Measurements from ENCODE around the gene PDK3.

The PDK3 gene

GRCh38 chrX:24525455-24525854, 60.4 kb downstream of the PDK3 start:
- Histone ChIP-seq H3K9me3 (ENCODE audit: severe bottlenecking) (no peaks in the 10 kb centered on the region), H3K4me3 (ENCODE audit: low read depth, low read length) (no peak overlapping the region), H3K27me3 (ENCODE audit: insufficient read depth, low read depth, severe bottlenecking) (peaks cover 12% of the 10 kb centered on the region), H3K36me3 (no peaks in the 10 kb centered on the region; the same call in 1 of the 2 replicates), H3K27ac (no peak overlapping the region)
- no peak for DNase-seq
- no peak for TF ChIP-seq CTCF (IDR thresholded peaks at IDR 0.05; ENCODE audit: low read depth, low read length)

GRCh38 chrX:24526616-24527015, 61.5 kb downstream of the PDK3 start:
- H3K9me3 ChIP-seq (ENCODE audit: severe bottlenecking): no peaks in the 10 kb centered on the region
- no peak for DNase-seq
- peaks cover 2% of the 10 kb centered on the region for H3K36me3 ChIP-seq
- H3K4me3 ChIP-seq (ENCODE audit: low read depth, low read length): no peak overlapping the region
- peaks cover 12% of the 10 kb centered on the region for H3K27me3 ChIP-seq (ENCODE audit: insufficient read depth, low read depth, severe bottlenecking)
- TF ChIP-seq CTCF (IDR thresholded peaks at IDR 0.05; ENCODE audit: low read depth, low read length): no peak
- no peak overlapping the region for H3K27ac ChIP-seq

- H3K27me3 ChIP-seq (ENCODE audit: insufficient read depth, low read depth, severe bottlenecking): peaks cover 5% of the 10 kb centered on the region
- H3K4me3 ChIP-seq (ENCODE audit: low read depth, low read length): no peak overlapping the region
- no peak for DNase-seq
- H3K9me3 ChIP-seq (ENCODE audit: severe bottlenecking): no peaks in the 10 kb centered on the region
- H3K36me3 ChIP-seq: peaks cover 3% of the 10 kb centered on the region
- TF ChIP-seq CTCF (IDR thresholded peaks at IDR 0.05; ENCODE audit: low read depth, low read length): no peak
- no peak overlapping the region for H3K27ac ChIP-seq
Observed at GRCh38 chrX:24528605-24529004, 63.5 kb downstream of the PDK3 start.

- H3K27ac ChIP-seq: no peak overlapping the region
- DNase-seq: no peak
- H3K9me3 ChIP-seq (ENCODE audit: severe bottlenecking): no peaks in the 10 kb centered on the region
- H3K4me3 ChIP-seq (ENCODE audit: low read depth, low read length): no peak overlapping the region
- TF ChIP-seq CTCF (IDR thresholded peaks at IDR 0.05; ENCODE audit: low read depth, low read length): no peak
- peaks cover 2% of the 10 kb centered on the region; the same call in 1 of the 2 replicates for H3K36me3 ChIP-seq
- H3K27me3 ChIP-seq (ENCODE audit: insufficient read depth, low read depth, severe bottlenecking): no peaks in the 10 kb centered on the region
Observed at GRCh38 chrX:24536551-24536950, 71.5 kb downstream of the PDK3 start.

GRCh38 chrX:24542756-24543155, 77.7 kb downstream of the PDK3 start:
- Histone ChIP-seq H3K4me3 (ENCODE audit: low read depth, low read length) (no peak overlapping the region), H3K27ac (no peak overlapping the region), H3K36me3 (no peaks in the 10 kb centered on the region), H3K27me3 (ENCODE audit: insufficient read depth, low read depth, severe bottlenecking) (peaks cover 2% of the 10 kb centered on the region), H3K9me3 (ENCODE audit: severe bottlenecking) (no peaks in the 10 kb centered on the region)
- TF ChIP-seq CTCF (IDR thresholded peaks at IDR 0.05; ENCODE audit: low read depth, low read length): no peak
- DNase-seq: no peak

- no peaks in the 10 kb centered on the region for H3K9me3 ChIP-seq (ENCODE audit: severe bottlenecking)
- no peak overlapping the region for H3K27ac ChIP-seq
- H3K36me3 ChIP-seq: no peaks in the 10 kb centered on the region
- no peak for TF ChIP-seq CTCF (IDR thresholded peaks at IDR 0.05; ENCODE audit: low read depth, low read length)
- DNase-seq: no peak
- H3K27me3 ChIP-seq (ENCODE audit: insufficient read depth, low read depth, severe bottlenecking): peaks cover 6% of the 10 kb centered on the region
- no peak overlapping the region for H3K4me3 ChIP-seq (ENCODE audit: low read depth, low read length)
Observed at GRCh38 chrX:24547961-24548360, 82.9 kb downstream of the PDK3 start.

Measured in WERI-Rb-1 (cell line).